Panc1 (cell line): ENCODE data around the gene TNRC6C. TPM values are rescaled to one million over a fixed set of nuclear protein-coding genes. Genes with fewer than 3 reads are reported as not detected.

Experiments used
- ATAC-seq: fragments of 200-7000 bp; cut with Tn5 transposase; 2 replicates; pipeline ENCODE4 v1.9.1; 2020; ENCODE audit warnings: mild to moderate bottlenecking, moderate library complexity
- BruUV-seq: library from RNA; stranded (reverse); fragments of 400-500 nt; replicated peaks from 2 replicates; lab custom pipeline; 2021; lab: Mats Ljungman, UMichigan
- CTCF ChIA-PET: fragments of 300-600 bp; sonication (Branson Sonifier 250); formaldehyde crosslinking; loops from one replicate; lab custom pipeline; 2022; ENCODE audit warnings: antibody characterized with exemption; lab: Charles Lee
- POLR2A ChIA-PET: fragments of 300-600 bp; sonication (Branson Sonifier 250); formaldehyde crosslinking; loops from one replicate; lab custom pipeline; 2022; ENCODE audit warnings: antibody characterized with exemption; lab: Charles Lee
- DNase-seq: peaks from one replicate; pipeline ENCODE4 v3.0.0-alpha.2; 2010; ENCODE audit warnings: low read depth, low spot score
- H3K27ac ChIP-seq: 2 replicates; pipeline ENCODE4 v1.5.1; 2011; ENCODE audit warnings: mild to moderate bottlenecking, low read length, inconsistent platforms
- H3K27me3 ChIP-seq: fragments of 200-500 bp; sonication (Bioruptor generic); 2 replicates; pipeline ENCODE4 v1.6.0; 2014; ENCODE audit warnings: low read length, inconsistent platforms; ENCODE audit not compliant: control insufficient read depth, insufficient read depth
- H3K36me3 ChIP-seq: fragments of 200-500 bp; sonication (Bioruptor generic); 2 replicates; pipeline ENCODE4 v1.5.1; 2014; ENCODE audit warnings: inconsistent platforms, mild to moderate bottlenecking, low read length, moderate library complexity; ENCODE audit not compliant: control insufficient read depth, insufficient read depth
- H3K4me1 ChIP-seq: 2 replicates; pipeline ENCODE4 v1.5.1; 2011; ENCODE audit warnings: inconsistent platforms, mild to moderate bottlenecking, low read length, moderate library complexity; ENCODE audit not compliant: control insufficient read depth, insufficient read depth
- H3K4me3 ChIP-seq, 2 experiments: 2 replicates each; pipeline ENCODE4 v1.5.1; 2011 to 2012; ENCODE audit warnings: low read depth in 2 of 2, low read length in 2 of 2, mild to moderate bottlenecking in 2 of 2, inconsistent platforms in 1 of 2, moderate library complexity in 1 of 2
- H3K9me3 ChIP-seq: fragments of 200-500 bp; sonication (Bioruptor generic); 2 replicates; pipeline ENCODE4 v1.5.1; 2014; ENCODE audit warnings: low read depth, mild to moderate bottlenecking, inconsistent platforms, low read length, moderate library complexity; ENCODE audit not compliant: control insufficient read depth, insufficient read depth
- POLR2AphosphoS5 ChIP-seq: IDR thresholded peaks from 2 replicates; pipeline ENCODE4 v1.6.1; 2012; ENCODE audit warnings: mild to moderate bottlenecking, low read depth, low read length, moderate library complexity
- SIN3A ChIP-seq: IDR thresholded peaks from 2 replicates; pipeline ENCODE4 v1.6.1; 2012; ENCODE audit warnings: low read depth, mild to moderate bottlenecking, low read length, moderate library complexity, borderline replicate concordance; ENCODE audit not compliant: insufficient read depth
- TCF7L2 ChIP-seq: IDR thresholded peaks from 2 replicates; pipeline ENCODE4 v1.6.1; 2011; ENCODE audit warnings: mild to moderate bottlenecking, low read depth, low read length, inconsistent platforms
- in situ Hi-C: cut with HindIII; loops from 2 replicates; pipeline ENCODE4 v1.10.0; 2016; ENCODE audit warnings: low sequenced_read_pairs, low pct_unique_long_range_greater_than_20kb
- intact Hi-C: fragments of 100-400 bp; cut with micrococcal nuclease; formaldehyde crosslinking; loops from one replicate; pipeline ENCODE4 v1.10.0; 2022; ENCODE audit not compliant: unreplicated experiment
- total RNA-seq: library from RNA; stranded (reverse); gene quantifications from one replicate; pipeline ENCODE4 v1.2.1, GENCODE V29; 2021; ENCODE audit not compliant: unreplicated experiment
- TF ChIP-seq, protein P1 (sequence below): fragments of 450-650 bp; IDR thresholded peaks from 2 replicates; pipeline ENCODE4 v1.5.1; 2017; ENCODE audit warnings: mild to moderate bottlenecking
- TF ChIP-seq, protein P2 (sequence below), 2 experiments: IDR thresholded peaks; 2 replicates each; pipeline ENCODE4 v1.6.1; 2011 to 2012; ENCODE audit warnings: low read depth in 2 of 2, control low read depth in 1 of 2, low read length in 1 of 2, mild to moderate bottlenecking in 1 of 2, moderate library complexity in 1 of 2; ENCODE audit not compliant: insufficient read depth in 1 of 2

Gene TNRC6C
- total RNA-seq, 1 experiment from 2014 or later: 10.1 TPM

DNA sequence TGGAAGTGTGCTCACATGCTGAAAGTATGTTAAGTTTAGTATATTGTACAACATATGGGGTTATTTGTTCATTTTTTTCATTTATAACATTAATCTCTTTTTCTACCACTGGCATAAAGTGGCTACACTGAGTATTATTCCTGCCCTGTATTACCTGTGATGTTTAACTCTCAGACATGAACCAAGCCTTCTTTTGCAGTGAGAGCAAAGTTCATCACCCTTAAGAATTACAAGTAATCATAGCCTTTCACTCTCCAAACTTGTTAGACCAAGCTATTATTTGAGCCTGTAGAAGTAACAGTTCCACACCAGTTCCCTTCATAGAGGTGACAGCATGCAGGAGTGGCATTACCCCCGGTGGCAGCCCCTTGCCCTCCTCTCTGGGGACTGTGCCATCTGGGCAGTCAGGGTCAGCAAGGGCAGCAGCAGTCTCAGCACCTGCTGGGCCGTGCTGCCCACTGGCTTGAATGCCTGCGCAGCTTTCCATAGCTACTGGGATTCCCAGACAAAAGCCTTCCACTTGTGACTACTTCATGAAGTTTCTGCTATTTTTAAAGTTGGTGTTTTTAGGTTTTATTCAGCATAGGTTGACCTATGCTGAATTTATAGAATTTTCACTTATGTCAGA is 98.7 kb downstream of the TNRC6C start:
- no TSS peak for BruUV-seq
- no peaks in the 10 kb centered on the region for H3K4me1 ChIP-seq
- no peaks in the 10 kb centered on the region for H3K36me3 ChIP-seq
- ChIA-PET POLR2A (no interaction called here), CTCF (no interaction called here)
- no peaks in the 10 kb centered on the region for H3K9me3 ChIP-seq
- DNase-seq: no peak
- no peak overlapping the region for H3K4me3 ChIP-seq
- in situ Hi-C loops: no loop called here
- H3K27me3 ChIP-seq: no peaks in the 10 kb centered on the region
- TF ChIP-seq SIN3A (no peak), TCF7L2 (no peak)
- TF ChIP-seq, protein P1, sequence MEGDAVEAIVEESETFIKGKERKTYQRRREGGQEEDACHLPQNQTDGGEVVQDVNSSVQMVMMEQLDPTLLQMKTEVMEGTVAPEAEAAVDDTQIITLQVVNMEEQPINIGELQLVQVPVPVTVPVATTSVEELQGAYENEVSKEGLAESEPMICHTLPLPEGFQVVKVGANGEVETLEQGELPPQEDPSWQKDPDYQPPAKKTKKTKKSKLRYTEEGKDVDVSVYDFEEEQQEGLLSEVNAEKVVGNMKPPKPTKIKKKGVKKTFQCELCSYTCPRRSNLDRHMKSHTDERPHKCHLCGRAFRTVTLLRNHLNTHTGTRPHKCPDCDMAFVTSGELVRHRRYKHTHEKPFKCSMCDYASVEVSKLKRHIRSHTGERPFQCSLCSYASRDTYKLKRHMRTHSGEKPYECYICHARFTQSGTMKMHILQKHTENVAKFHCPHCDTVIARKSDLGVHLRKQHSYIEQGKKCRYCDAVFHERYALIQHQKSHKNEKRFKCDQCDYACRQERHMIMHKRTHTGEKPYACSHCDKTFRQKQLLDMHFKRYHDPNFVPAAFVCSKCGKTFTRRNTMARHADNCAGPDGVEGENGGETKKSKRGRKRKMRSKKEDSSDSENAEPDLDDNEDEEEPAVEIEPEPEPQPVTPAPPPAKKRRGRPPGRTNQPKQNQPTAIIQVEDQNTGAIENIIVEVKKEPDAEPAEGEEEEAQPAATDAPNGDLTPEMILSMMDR: no peak
- no peak for ATAC-seq
- H3K27ac ChIP-seq: no peak overlapping the region
- intact Hi-C loops: no loop called here

DNA sequence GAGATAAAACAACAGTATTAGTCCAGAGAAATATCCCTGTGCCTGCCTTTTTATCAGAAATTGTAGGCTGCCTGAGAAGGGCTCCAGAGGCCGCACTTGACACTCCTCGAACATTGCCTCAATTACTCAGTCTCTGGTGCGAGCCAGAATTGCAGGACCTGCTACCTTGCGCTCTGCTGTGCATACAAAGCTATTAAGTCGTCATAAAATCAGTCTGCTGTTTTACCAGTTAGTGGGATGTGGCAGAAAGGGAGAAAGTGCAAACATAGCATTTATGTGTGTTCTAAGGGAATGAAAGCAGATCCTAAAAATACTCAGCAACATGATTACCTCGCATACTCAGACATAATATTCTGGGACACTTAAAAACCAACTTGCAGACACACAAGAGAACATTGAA is 99.5 kb downstream of the TNRC6C start:
- intact Hi-C loops (no loop called here), in situ Hi-C loops (no loop called here)
- ChIA-PET POLR2A (no interaction called here), CTCF (no interaction called here)
- BruUV-seq: no TSS peak
- no peak overlapping the region for H3K27ac ChIP-seq
- DNase-seq: no peak
- no peaks in the 10 kb centered on the region for H3K4me1 ChIP-seq
- H3K27me3 ChIP-seq: no peaks in the 10 kb centered on the region
- no peak overlapping the region for H3K4me3 ChIP-seq
- ATAC-seq: no peak
- H3K36me3 ChIP-seq: no peaks in the 10 kb centered on the region
- TF ChIP-seq, protein P2, sequence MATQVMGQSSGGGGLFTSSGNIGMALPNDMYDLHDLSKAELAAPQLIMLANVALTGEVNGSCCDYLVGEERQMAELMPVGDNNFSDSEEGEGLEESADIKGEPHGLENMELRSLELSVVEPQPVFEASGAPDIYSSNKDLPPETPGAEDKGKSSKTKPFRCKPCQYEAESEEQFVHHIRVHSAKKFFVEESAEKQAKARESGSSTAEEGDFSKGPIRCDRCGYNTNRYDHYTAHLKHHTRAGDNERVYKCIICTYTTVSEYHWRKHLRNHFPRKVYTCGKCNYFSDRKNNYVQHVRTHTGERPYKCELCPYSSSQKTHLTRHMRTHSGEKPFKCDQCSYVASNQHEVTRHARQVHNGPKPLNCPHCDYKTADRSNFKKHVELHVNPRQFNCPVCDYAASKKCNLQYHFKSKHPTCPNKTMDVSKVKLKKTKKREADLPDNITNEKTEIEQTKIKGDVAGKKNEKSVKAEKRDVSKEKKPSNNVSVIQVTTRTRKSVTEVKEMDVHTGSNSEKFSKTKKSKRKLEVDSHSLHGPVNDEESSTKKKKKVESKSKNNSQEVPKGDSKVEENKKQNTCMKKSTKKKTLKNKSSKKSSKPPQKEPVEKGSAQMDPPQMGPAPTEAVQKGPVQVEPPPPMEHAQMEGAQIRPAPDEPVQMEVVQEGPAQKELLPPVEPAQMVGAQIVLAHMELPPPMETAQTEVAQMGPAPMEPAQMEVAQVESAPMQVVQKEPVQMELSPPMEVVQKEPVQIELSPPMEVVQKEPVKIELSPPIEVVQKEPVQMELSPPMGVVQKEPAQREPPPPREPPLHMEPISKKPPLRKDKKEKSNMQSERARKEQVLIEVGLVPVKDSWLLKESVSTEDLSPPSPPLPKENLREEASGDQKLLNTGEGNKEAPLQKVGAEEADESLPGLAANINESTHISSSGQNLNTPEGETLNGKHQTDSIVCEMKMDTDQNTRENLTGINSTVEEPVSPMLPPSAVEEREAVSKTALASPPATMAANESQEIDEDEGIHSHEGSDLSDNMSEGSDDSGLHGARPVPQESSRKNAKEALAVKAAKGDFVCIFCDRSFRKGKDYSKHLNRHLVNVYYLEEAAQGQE (IDR thresholded peaks at IDR 0.05; ENCODE audit: insufficient read depth in 1 of 2, low read depth in 2 of 2, low read length in 1 of 2): no peak
- TF ChIP-seq POLR2AphosphoS5 (no peak), SIN3A (no peak), TCF7L2 (no peak)
- TF ChIP-seq, protein P1: no peak
- H3K9me3 ChIP-seq: no peaks in the 10 kb centered on the region
